ENCODE results near the gene SLC23A1. TPM values are rescaled to one million over a fixed set of nuclear protein-coding genes. Genes with fewer than 3 reads are reported as not detected.
A peak's percentile ranks its signal among the peaks of the same experiment; 100 is the strongest.

SLC23A1 gene
- total and polyA plus RNA-seq, 9 of the 15 experiments (the other 6 are each of a cell fraction or from before 2014, with no cell fraction given), result 0.03 to 0.20 (median 0.05) TPM; not detected in 5

- TF ChIP-seq KDM4B (IDR thresholded peaks at IDR 0.05; ENCODE audit: borderline replicate concordance in 2 of 2, low read depth in 1 of 2), result peak in 1 of 2 experiments; percentile 59; a peak in 1 of 4 replicates
- TF ChIP-seq MTA2 (IDR thresholded peaks at IDR 0.05; ENCODE audit: low read depth), result no peak
Measured at GRCh38 chr5:139341689-139342422, 41.2 kb downstream of the SLC23A1 start, which contains the start of gene PAIP2 (continued).

- peak overlapping the region; percentile 92 for H2AFZ ChIP-seq (ENCODE audit: low read depth, low read length)
- in situ Hi-C loops (cut with MboI) (no loop called here), intact Hi-C loops (cut with micrococcal nuclease) (loop anchor here (2.0 to 5.0 kb wide), 4 partner anchors 44 to 764 kb away; partner anchors contain the start of genes HSPA9 and SPATA24)
- H3K9me1 ChIP-seq (ENCODE audit: control insufficient read depth, insufficient read depth, low read length), result no peaks in the 10 kb centered on the region
- peaks cover 14% of the 10 kb centered on the region for H3K36me3 ChIP-seq (ENCODE audit: control insufficient read depth, insufficient read depth, low read length)
- ATAC-seq (no peak), FAIRE-seq (no peak), DNase-seq (ENCODE audit: extremely low read depth in 1 of 4, low spot score in 3 of 4) (no peak)
- no peaks in the 10 kb centered on the region for H3K9me3 ChIP-seq (replicated peaks; ENCODE audit: control insufficient read depth, insufficient read depth, low read depth, low read length)
- ChIA-PET CTCF (ENCODE audit: low intra/inter-chr PET ratio) (no interaction called here), POLR2A (interaction anchor here (0.6 to 3.3 kb wide), 18 partner anchors 10 to 766 kb away, joined by 3 to 26 read pairs (median 3); partner anchors contain the start of genes HSPA9 and MATR3)
- H4K20me1 ChIP-seq (replicated peaks; ENCODE audit: control insufficient read depth, insufficient read depth, low read length), result peaks cover 26% of the 10 kb centered on the region
- 9% methylated on average over 17 of the region's 17 CpGs for WGBS (ENCODE audit: insufficient coverage, low coverage, missing lambda C conversion rate)
- peak overlapping the region; percentile 99 to 100 for H3K9ac ChIP-seq (ENCODE audit: insufficient read depth in 1 of 2, low read depth in 2 of 2, low read length in 2 of 2)
- peak overlapping the region; percentile 3; the same call in 1 of the 3 replicates for H3K27ac ChIP-seq (ENCODE audit: extremely low read depth, low read depth, low read length)
- H3K4me3 ChIP-seq, result peak overlapping the region; percentile 86
- H3K4me2 ChIP-seq (ENCODE audit: insufficient read depth, low read length), result peak overlapping the region; percentile 91
- peaks cover 45% of the 10 kb centered on the region for H3K79me2 ChIP-seq (ENCODE audit: control insufficient read depth, insufficient read depth, low read length)
- H3K4me1 ChIP-seq (replicated peaks in 1 of 2; ENCODE audit: control insufficient read depth in 2 of 2, insufficient read depth in 2 of 2, low read length in 2 of 2), result peaks cover 11 to 13% of the 10 kb centered on the region in 2 experiments; a peak in 3 of 5 replicates
- BruUV-seq (replicated peaks), result no TSS peak
- no peaks in the 10 kb centered on the region for H3K27me3 ChIP-seq (ENCODE audit: control insufficient read depth in 2 of 2, insufficient read depth in 2 of 2, low read length in 2 of 2)
- TF ChIP-seq SNRNP70 (optimal IDR thresholded peaks at IDR 0.05; ENCODE audit: low read depth, low read length), result no peak
- TF ChIP-seq PTBP1 (IDR thresholded peaks at IDR 0.05; ENCODE audit: low read depth, low read length), result no peak
- TF ChIP-seq MECOM (CRISPR knock-in tag; IDR thresholded peaks at IDR 0.05), result peak; percentile 74; the same call in 1 of the 2 replicates
- no peak for TF ChIP-seq XRCC3 (IDR thresholded peaks at IDR 0.05)
- 0 out of 2 replicates have a peak, but pooled peaks have one; percentile 12 for TF ChIP-seq TRIM28 (IDR thresholded peaks at IDR 0.05)
- 0 out of 4 replicates have a peak, but pooled peaks of 1 of the 2 experiments have one; percentile 51 for TF ChIP-seq MLLT1 (IDR thresholded peaks at IDR 0.05)
- TF ChIP-seq ZNF431 (CRISPR knock-in tag; IDR thresholded peaks at IDR 0.05), result peak; percentile 59; the same call in 1 of the 2 replicates
- TF ChIP-seq ESRRB (CRISPR knock-in tag; IDR thresholded peaks at IDR 0.05; ENCODE audit: borderline replicate concordance), result no peak
- TF ChIP-seq ZBTB2 (IDR thresholded peaks at IDR 0.05), result peak; percentile 56; the same call in 1 of the 2 replicates
- TF ChIP-seq CBX1 (IDR thresholded peaks at IDR 0.05; ENCODE audit: low read depth), result no peak
- 0 out of 2 replicates have a peak, but pooled peaks have one; percentile 73 for TF ChIP-seq EGR1 (conservative IDR thresholded peaks at IDR 0.05)
- no peak for TF ChIP-seq ZNF212 (CRISPR knock-in tag; IDR thresholded peaks at IDR 0.05)
- peak; percentile 20; the same call in 1 of the 2 replicates for TF ChIP-seq NFE2 (IDR thresholded peaks at IDR 0.05; ENCODE audit: low read depth)
- 0 out of 4 replicates have a peak, but pooled peaks of 1 of the 2 experiments have one; percentile 13 for TF ChIP-seq NONO (IDR thresholded peaks at IDR 0.05; ENCODE audit: low read depth in 2 of 2, low read length in 1 of 2)
Measured at GRCh38 chr5:139341187-139341688, 41.9 kb downstream of the SLC23A1 start.
